Endothelial cell of hepatic sinusoid (primary cell): Measurements from ENCODE around the gene DLGAP1.
"Not testable (repeated sequence)": the region's sequence is repeated elsewhere in the genome, so short reads cannot be mapped to it uniquely, and the experiment has no call there.

Source experiments
- in situ Hi-C: cut with HindIII; loops from 2 replicates; pipeline ENCODE4 v1.10.0; 2017; ENCODE audit warnings: low sequenced_read_pairs

DLGAP1 gene

DNA sequence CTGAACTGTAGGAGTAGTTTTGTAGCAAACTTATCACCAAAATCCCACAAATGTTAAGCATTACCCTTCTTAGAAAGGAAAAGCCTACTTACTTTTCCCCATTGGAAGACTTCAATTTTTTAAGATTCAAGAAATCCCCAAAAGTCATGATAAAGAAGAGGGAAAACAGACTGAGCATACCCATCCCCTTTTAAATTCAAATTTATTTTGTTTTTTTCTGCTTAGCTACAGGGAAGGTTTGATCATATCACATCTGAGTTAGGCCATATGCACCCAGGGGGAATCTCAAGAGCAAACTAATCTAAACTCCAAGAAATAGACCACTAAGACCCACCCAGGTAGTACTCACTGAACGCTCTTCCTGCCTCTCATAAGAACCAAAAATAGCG lies 830.6 kb downstream of the DLGAP1 start:
- in situ Hi-C loops = loop anchor here (10.0 kb wide), 1 partner anchor 170 kb away; no protein-coding TSS in a partner anchor

DNA sequence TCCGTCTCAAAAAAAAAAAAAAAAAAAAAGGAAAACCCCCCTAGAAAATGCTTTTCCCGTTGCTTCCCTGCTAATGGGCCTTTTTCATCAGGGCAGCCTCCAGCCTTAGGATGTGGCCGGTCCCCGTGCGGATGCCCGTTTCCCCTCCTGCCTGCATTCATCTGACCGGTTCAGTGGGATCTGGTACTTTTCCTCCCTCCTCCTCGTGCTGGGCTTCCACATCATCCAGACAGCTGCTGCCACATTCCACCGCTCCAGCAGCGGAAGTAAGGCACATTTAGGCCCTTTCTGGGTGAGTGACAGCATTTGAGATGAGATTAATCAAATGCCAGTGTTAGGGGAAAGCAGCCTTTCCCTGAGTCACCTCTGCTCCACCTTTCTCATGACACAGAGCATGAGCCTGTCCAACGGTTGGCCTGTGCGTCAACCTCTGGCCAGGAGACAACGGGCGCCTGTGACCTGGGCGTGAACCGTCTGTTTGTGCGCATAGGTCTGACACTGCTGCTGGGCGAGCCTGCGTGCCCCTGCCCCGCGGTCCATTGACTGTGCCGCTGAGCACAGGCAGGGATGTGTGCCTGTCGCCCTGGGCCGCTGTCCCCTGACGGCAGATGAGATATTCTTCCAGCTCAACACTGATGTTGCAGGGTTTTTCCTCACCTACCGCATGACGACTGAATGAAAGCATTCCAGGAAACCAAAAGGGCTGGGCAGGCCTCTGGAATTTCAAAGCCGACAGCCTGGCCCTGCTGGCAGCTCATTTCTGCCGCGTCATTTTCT lies 831.1 kb downstream of the DLGAP1 start:
- in situ Hi-C loops = loop anchor here (10.0 kb wide), 1 partner anchor 171 kb away; no protein-coding TSS in a partner anchor

DNA sequence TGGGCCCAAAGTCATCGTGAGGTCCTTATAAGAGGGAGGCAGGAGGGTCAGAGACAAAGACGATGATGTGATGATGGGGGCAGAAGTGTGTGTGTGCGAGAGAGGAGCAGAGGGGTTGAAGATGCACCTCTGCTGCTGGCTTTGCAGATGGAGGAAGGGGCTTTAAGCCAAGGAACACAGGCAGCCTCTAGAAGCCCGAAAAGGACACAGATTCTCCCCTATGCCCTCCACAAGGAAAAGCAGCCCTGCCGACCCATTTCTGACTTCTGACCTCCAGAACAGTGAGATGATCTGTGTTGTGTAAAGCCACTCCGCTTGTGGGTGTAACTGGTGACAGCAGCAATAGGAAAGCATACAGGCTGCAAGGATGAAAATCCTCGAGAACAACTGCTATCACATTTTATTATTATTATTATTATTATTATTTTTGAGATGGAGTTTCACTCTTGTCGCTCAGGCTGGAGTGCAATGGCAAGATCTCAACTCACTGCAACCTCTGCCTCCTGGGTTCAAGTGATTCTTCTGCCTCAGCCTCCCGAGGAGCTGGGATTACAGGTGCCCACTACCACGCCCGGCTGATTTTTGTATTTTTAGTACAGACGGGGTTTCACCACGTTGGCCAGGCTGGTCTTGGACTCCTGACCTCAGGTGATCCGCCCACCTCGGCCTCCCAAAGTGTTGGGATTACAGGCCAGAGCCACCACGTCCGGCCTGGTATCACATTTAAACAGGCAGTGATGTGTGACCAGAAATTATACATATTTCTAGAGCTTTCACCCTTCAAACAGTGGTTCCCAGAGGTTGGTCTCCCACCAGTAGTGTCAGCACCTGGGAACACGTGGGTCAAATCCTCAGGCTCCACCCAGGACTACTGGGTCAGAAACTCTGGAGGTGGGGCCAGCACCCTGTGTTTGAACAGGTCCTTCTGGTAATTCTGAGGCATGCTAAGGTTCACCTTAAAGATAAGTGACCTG lies 834.7 kb downstream of the DLGAP1 start:
- in situ Hi-C loops = loop anchor here (10.0 kb wide), 1 partner anchor 174 kb away; no protein-coding TSS in a partner anchor

DNA sequence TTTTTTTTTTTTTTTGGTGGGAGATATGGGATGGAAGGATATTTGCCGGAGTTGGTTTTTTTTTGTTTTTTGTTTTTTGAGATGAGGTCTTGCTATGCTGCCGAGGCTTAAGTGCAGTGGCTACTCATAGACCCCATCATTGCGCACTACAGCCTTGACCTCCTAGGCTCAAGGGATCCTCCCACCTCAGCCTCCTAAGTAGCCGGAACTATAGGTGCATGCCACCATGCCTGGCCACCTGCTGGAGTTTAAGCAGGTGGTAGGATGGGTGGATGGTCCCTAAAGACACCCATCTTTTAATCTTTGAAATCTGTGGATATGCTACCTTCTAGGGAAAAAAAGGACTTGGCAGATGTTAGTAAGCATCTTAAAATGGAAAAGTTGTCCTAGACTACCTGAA lies 835.4 kb downstream of the DLGAP1 start:
- in situ Hi-C loops = loop anchor here (10.0 kb wide), 1 partner anchor 175 kb away; no protein-coding TSS in a partner anchor

DNA sequence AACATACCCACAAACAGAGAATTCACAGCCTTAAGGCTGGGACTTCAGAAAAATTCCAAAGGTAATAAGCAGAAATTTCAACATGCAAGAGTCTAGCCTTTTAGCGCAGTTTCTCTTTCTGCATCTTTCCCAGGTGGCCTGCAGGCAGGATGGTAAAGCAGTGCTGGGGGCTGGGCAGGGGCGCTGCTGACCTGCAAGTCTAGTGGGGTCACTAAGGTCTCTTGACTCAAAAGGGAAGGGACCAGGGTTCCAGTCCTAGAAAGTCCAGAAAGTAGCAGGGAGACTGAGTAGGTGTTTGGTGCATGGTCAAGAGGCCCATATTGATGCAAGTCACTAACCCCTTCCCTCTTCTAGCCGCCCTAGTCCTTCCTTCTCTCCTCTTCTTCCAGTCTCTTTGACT lies 835.9 kb downstream of the DLGAP1 start:
- in situ Hi-C loops = no loop called here

DNA sequence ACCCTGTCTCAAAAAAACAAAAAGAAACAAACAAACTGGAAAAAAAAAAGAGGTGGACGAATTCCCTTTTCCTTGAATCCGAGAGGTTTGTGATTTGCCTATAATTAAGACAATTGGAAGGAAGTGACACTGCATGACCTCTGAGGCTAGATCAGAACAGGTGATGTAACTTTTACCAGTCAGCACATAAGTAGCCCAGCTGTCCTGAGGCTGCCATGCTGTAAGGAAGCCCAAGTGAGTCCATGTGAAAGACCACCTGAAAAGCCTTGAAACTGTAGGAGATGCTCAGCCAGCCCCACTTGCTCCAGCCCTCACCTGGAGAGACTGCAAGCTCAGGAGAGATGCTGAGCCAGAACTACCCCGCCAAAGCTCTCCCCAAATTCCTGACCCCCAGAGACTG lies 838.4 kb downstream of the DLGAP1 start:
- in situ Hi-C loops = no loop called here

DNA sequence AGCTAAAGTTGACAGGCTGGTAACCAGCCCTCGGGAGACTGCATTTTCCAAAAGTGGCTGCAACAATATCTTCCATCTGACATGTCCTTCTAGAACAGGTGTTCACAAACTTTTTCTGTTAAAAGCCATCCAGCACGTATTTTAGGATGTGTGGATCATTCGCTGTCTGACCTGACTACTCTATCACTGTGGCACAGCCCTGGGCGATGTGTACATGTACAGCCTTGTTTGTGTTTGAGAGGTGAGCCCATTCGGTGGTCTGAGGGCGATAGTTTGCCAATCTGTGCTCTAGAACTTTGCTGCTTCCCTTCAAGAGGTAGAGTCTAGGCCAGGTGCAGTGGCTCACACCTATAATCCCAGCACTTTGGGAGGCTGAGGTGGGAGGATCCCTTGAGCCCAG lies 839.0 kb downstream of the DLGAP1 start:
- in situ Hi-C loops = no loop called here

DNA sequence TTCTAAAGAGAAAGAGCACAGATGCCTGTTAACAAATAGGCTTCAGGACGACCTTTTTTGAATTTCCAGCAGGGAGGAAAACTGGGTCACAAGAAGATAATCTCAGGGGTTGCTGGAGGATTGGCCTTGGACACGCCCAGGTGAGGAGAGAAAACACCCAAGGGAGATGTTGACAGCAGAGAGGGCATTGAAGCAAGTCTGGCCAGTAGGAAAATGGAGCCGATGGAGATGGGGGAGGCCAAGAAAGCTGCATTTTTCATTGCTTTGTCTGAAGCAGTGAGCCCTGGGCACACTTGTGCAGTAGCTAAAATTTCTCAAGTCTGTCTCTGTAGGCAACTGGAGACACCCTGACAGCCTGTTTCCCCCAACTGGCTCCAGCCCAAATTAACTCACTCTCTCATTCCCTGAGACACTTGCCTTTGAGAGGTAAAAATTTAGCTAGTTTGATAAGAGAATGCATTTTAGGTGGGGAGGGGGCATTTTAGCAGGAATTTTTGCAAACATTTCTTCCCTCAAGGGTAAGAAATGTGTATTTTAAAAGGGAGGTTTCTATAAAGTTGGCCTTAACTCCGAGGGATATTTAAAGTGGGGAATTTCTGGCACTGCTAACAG lies 839.6 kb downstream of the DLGAP1 start:
- in situ Hi-C loops = no loop called here

DNA sequence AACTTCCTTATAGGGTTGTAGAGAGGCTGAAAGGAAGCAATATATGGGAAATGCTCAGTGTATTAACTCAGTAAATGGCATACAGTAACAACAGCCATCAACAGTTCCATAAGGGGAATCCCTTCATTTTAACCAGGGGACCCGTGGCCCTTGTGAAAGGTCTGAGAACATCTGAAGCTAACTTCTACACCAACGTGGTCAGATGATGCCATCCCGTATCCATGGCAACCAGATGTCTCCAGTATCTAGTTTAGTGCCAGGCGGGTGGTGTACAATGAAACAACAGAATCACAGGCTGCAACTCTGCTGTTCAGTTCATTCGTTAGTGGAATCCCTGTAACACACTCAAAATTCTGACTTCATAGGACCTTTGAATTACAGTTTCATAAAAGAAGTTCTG lies 842.8 kb downstream of the DLGAP1 start:
- in situ Hi-C loops = no loop called here

DNA sequence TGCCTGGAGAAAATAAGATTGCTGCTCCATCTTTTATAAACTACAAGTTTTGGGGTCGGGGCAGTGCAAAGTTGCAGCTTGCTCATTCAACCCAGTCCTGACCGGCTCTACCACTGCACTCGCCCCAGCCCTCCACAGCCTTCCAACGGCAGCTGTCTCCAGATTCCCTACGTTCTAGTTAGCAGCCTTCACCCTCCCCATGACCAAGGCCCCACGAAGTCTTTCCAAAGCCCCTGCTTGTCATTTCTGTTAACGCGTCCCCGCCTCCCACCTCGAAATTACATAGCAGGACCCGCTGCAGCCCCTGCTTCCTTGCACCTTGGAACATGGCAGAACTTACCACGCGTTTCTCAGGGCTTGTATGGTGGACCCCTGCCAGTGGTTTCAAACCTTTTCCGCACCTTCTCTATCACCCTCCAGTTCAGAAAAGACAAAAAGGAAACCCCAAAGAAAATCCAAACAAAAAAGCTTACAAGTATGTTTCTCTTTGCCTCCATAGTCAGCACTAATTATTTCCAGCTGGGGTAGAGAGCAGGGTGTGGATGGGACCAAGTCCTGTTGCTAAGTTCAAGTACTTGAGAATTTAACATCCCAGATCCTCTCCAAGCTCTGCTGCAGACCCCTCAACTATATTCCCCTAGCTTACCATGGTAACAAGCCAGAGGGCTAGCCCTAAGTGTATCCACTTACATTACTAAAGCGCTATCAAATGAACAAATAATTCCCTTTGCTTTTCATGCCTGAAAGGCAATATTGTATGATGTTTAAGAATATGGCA lies 843.6 kb downstream of the DLGAP1 start:
- in situ Hi-C loops = no loop called here

DNA sequence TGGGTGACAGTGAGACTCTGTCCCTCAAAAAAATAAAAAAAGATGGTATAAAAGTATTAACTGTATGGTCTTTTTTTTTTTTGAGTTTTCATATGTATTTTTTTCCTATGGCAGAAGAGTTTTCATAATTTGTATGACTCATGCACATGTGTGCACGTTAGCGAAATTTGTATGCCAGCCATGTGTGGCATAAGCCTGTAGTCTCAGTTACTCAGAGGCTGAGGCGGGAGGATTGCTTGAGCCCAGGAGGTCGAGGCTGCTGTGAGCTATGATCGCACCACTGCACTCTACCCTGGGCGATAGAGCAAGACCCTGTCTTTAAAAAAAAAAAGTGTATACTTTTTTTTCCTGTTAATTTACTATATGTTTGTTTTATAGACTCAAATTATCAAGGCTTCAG lies 844.3 kb downstream of the DLGAP1 start:
- in situ Hi-C loops = no loop called here

DNA sequence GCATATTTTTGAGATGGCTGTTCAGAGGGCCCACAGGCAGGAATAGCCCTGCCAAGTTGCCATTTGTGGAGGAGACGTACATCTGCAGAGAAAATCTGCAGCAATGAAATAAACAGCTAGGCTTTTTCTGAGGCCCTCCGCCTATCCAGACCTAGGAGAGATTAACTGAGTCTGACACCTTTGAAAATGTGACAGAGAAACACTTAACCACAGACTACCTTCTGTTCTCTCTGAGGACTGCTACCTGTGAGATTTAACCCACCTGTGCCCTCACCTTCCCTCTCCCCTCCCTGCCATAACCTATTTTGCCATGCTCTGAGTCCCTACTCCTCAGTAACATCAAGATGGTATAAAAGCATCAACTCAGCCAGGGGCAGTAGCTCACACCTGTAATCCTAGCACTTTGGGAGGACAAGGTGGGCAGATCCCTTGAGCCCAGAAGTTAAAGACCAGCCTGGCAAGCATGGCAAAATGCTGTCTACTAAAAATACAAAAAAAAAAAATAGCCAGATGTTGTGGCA lies 844.9 kb downstream of the DLGAP1 start:
- in situ Hi-C loops = no loop called here

DNA sequence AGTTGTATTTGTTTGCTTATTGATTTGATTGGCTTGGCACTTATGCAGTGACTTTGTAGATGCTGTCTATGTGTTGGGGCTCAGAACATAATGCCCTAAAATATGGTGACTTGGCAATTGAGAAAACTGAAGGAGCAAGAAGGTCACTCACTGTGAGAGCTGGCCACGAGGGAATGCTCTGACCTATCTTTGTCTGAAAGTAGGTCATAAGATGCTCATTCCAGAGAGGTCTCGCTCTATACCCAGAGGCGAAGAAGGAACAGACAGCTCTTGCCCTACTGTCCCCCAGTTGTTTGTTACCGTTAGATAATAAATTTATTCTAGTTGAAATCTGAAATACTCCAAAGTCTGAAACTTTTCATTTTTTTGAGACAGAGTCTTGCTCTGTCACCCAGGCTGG lies 846.6 kb downstream of the DLGAP1 start:
- in situ Hi-C loops = no loop called here

DNA sequence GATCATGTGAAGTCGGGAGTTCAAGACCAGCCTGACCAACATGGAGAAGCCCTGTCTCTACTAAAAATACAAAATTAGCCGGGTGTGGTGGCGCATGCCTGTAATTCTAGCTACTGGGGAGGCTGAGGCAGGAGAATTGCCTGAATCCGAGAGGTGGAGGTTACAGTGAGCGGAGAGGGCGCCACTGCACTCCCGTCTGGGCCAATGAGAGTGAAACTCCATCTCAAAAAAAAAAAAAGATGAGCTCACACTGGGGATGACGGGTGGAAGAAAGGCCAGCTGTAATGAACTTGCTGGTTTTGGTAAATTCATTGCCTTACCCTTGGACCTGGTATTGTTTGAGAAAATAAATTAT lies 847.0 kb downstream of the DLGAP1 start:
- in situ Hi-C loops = not testable (repeated sequence)

DNA sequence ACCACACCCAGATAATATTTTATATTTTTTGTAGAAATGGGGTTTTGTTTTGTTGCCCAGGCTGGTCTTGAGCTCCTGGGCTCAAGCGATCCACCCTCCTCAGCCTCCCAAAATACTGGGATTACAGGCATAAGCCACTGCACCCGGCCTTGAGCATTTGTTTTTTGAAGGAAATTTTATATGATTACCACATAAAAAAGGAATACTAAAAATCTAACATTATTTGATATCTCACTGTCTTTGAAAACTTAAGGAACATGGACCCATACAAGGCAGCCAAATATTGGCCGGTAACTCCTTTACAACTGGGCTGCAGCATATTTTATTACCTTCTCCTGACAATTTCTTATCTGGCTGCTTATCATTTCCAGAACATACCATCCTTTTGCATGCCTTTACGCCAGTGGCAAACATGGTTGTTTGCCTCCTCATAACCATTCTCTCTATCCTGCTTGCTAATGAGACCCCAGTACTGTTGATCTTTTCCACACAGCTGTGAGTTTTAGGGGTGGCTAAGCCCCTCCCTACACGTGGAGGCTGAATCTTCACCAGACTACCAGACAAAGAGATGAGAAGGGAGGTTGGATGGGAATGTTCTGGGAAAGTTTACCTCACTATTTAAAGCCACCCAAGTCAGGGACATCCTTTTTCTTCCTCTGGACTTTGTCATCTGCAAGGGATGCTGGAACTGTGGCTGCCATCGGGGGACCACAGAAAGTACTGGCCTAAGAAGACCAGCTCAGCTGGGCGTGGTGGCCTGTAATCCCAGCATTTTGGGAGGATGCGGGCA lies 847.6 kb downstream of the DLGAP1 start:
- in situ Hi-C loops = no loop called here

DNA sequence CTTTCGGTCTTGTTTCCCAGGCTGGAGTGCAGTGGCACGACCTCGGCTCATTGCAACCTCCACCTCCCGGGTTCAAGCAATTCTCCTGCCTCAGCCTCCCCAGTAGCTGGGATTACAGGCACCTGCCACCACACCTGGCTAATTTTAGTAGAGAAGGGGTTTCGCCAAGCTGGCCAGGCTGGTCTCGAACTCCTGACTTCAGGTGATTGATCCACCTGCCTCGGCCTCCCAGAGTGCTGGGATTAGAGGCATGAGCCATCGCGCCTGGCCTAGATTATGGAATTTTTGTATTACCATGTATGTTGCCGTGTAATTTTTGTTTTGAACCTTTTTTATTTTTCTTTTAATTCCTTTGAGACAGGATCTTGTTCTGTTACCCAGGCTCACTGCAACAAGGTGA lies 848.2 kb downstream of the DLGAP1 start:
- in situ Hi-C loops = not testable (repeated sequence)

DNA sequence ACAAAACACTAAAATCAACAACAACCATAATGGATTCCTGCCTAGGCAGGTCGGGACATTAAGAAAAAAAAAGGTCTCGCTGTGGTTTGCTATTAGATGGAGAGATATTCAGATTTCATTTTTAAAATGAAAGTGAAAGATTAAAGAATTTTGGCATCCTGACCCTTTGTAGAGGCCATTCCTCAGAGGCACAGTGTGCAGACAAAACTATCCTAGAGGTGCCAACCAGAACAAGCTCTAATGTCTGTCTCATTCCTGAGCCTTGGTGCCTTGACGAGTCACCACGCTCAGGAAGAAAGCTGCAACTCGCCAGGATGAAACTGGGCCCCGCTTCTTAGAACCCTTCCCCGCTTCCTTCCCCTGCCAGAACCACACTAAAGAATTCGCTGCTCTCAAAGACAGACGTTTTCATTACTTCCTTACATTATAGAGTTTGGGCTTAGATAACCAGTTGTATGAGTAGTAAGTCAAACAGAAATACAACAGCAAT lies 849.1 kb downstream of the DLGAP1 start:
- in situ Hi-C loops = no loop called here

DNA sequence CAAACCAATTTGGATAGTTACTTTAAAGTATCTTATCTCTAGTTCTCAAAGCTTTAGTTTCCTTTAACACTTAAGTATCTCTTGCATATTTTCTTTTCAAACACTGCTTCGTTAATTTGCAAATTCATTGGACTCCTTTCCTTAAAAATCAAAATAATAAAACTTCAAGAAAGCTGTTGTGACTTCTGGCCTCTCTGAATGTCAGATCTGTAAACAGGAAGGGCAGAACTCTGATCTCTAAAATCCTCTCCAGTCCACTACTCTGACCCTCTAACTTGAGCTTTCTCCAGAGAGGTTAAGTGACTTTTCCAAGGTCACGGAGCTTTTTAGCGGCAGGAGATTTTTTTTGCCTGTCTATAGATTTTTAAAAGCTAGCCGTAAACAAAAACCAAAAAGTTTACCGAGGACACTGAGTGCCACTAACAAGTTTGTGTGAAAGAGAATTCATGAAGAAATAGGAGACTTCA lies 849.6 kb downstream of the DLGAP1 start:
- in situ Hi-C loops = no loop called here
